Measurements from ENCODE around the gene THSD4.

DNA sequence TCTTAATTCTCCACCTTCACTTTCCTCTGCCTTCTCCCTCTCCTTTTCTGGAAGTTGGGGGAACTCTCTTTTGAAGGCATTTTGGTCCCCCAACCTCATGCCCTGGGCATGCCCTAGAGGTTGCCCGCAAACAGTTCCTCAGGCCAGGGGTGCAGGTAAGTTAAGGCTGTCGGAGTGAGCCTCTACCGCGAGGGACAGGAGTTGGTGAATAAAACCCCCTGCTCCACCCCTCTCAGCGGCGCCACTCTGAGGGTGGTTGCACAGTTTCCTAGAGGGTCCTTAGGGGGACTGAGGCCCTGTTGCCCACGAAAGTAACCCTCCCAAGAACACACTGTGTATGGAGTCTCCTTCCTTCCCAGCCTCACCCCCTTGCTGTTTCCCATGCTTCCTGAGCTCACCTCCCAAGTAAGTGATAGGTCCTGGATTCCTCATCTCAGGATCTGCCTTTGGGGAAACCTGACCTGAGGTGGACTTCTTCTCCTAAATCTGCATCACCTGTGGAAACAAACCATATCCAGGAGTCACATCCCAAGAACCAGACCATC is 23.1 kb upstream of the THSD4 start:
- TF ChIP-seq, protein P1, sequence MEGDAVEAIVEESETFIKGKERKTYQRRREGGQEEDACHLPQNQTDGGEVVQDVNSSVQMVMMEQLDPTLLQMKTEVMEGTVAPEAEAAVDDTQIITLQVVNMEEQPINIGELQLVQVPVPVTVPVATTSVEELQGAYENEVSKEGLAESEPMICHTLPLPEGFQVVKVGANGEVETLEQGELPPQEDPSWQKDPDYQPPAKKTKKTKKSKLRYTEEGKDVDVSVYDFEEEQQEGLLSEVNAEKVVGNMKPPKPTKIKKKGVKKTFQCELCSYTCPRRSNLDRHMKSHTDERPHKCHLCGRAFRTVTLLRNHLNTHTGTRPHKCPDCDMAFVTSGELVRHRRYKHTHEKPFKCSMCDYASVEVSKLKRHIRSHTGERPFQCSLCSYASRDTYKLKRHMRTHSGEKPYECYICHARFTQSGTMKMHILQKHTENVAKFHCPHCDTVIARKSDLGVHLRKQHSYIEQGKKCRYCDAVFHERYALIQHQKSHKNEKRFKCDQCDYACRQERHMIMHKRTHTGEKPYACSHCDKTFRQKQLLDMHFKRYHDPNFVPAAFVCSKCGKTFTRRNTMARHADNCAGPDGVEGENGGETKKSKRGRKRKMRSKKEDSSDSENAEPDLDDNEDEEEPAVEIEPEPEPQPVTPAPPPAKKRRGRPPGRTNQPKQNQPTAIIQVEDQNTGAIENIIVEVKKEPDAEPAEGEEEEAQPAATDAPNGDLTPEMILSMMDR (IDR thresholded peaks at IDR 0.05; ENCODE audit: low read depth, low read length, poor library complexity, severe bottlenecking), result no peak
- TF ChIP-seq EZH2phosphoT487 (IDR thresholded peaks at IDR 0.05; ENCODE audit: borderline replicate concordance, low read length), result no peak
